Tibial artery (tissue), 4 donors: ENCODE results near the gene TSHZ1.

Experiments used
- DNase-seq, 2 donors: peaks; one replicate each; pipeline ENCODE4 v3.0.0-alpha.2; 2019
- H3K27ac ChIP-seq, 2 donors: fragments of 200-600 bp; sonication (generic) in 1 of 2; 1 replicate in 1 of 2; 2 replicates in 1 of 2; pipeline ENCODE4 v1.5.1; 2018 to 2019; ENCODE audit warnings: mild to moderate bottlenecking in 1 of 2
- H3K27me3 ChIP-seq, 2 donors: fragments of 200-600 bp; sonication (generic) in 1 of 2; one replicate each; pipeline versions ENCODE4 v1.5.1 to v1.6.0; 2016 to 2019
- H3K36me3 ChIP-seq, 3 donors: fragments of 200-600 bp; sonication (generic) in 2 of 3; one replicate each; pipeline ENCODE4 v1.5.1; 2016 to 2019; ENCODE audit warnings: mild to moderate bottlenecking in 2 of 3
- H3K4me1 ChIP-seq, 4 donors: fragments of 200-600 bp; sonication (generic) in 2 of 4; 1 replicate in 3 of 4; 2 replicates in 1 of 4; pipeline ENCODE4 v1.5.1; 2016 to 2019
- H3K4me3 ChIP-seq, 2 donors: fragments of 200-600 bp; sonication (generic) in 1 of 2; 1 replicate in 1 of 2; 2 replicates in 1 of 2; pipeline ENCODE4 v1.5.1; 2018 to 2019; ENCODE audit warnings: mild to moderate bottlenecking in 2 of 2
- H3K9me3 ChIP-seq, 3 donors: fragments of 200-600 bp; sonication (generic) in 1 of 3; one replicate each; pipeline ENCODE4 v1.5.1; 2016 to 2019
- CTCF ChIP-seq, 2 experiments: fragments of 200-600 bp in 1 of 2; fragments of 450-650 bp in 1 of 2; IDR thresholded peaks; one replicate each; pipeline ENCODE4 v1.5.1; 2017 to 2019; ENCODE audit warnings: antibody characterized with exemption in 2 of 2, mild to moderate bottlenecking in 1 of 2, moderate library complexity in 1 of 2
- intact Hi-C: fragments of 100-400 bp; cut with DNase I; formaldehyde crosslinking; loops from one replicate; pipeline ENCODE4 v1.15.0; 2023; ENCODE audit warnings: low total_unique reads

Gene TSHZ1

GRCh38 chr18:75287006-75287405 is 76.4 kb downstream of the TSHZ1 start:
- DNase-seq = no peak
- no peaks in the 10 kb centered on the region for H3K9me3 ChIP-seq
- intact Hi-C loops = no loop called here
- H3K27me3 ChIP-seq = no peaks in the 10 kb centered on the region
- H3K36me3 ChIP-seq = peaks cover 28 to 46% (median 30%) of the 10 kb centered on the region in 3 donors
- no peak for TF ChIP-seq CTCF (IDR thresholded peaks at IDR 0.05)
- no peak overlapping the region for H3K27ac ChIP-seq
- H3K4me1 ChIP-seq = no peaks in the 10 kb centered on the region
- no peak overlapping the region for H3K4me3 ChIP-seq

GRCh38 chr18:75287700-75288099 is 77.1 kb downstream of the TSHZ1 start:
- DNase-seq = no peak
- Histone ChIP-seq H3K27ac (no peak overlapping the region), H3K27me3 (no peaks in the 10 kb centered on the region), H3K36me3 (peaks cover 28 to 39% (median 30%) of the 10 kb centered on the region in 3 donors), H3K4me1 (no peaks in the 10 kb centered on the region), H3K9me3 (no peaks in the 10 kb centered on the region), H3K4me3 (no peak overlapping the region)
- no peak for TF ChIP-seq CTCF (IDR thresholded peaks at IDR 0.05)
- intact Hi-C loops = no loop called here

- Histone ChIP-seq H3K9me3 (no peaks in the 10 kb centered on the region), H3K36me3 (peaks cover 28 to 38% (median 30%) of the 10 kb centered on the region in 3 donors), H3K4me1 (no peaks in the 10 kb centered on the region), H3K27me3 (no peaks in the 10 kb centered on the region), H3K27ac (no peak overlapping the region), H3K4me3 (no peak overlapping the region)
- no peak for TF ChIP-seq CTCF (IDR thresholded peaks at IDR 0.05)
- intact Hi-C loops = no loop called here
- DNase-seq = no peak
These were observed 79.2 kb downstream of the TSHZ1 start for GRCh38 chr18:75289761-75290160.

GRCh38 chr18:75290737-75291358 is 80.3 kb downstream of the TSHZ1 start:
- Histone ChIP-seq H3K4me3 (no peak overlapping the region), H3K4me1 (no peaks in the 10 kb centered on the region), H3K9me3 (no peaks in the 10 kb centered on the region), H3K36me3 (peaks cover 21 to 29% (median 22%) of the 10 kb centered on the region in 3 donors), H3K27me3 (no peaks in the 10 kb centered on the region), H3K27ac (no peak overlapping the region)
- no peak for DNase-seq
- intact Hi-C loops = no loop called here
- no peak for TF ChIP-seq CTCF (IDR thresholded peaks at IDR 0.05)

- no peak for DNase-seq
- intact Hi-C loops = no loop called here
- H3K9me3 ChIP-seq = no peaks in the 10 kb centered on the region
- no peaks in the 10 kb centered on the region for H3K4me1 ChIP-seq
- peaks cover 15 to 22% (median 16%) of the 10 kb centered on the region in 3 donors for H3K36me3 ChIP-seq
- H3K4me3 ChIP-seq = no peak overlapping the region
- no peak for TF ChIP-seq CTCF (IDR thresholded peaks at IDR 0.05)
- H3K27me3 ChIP-seq = no peaks in the 10 kb centered on the region
- H3K27ac ChIP-seq = no peak overlapping the region
These were observed 80.9 kb downstream of the TSHZ1 start for GRCh38 chr18:75291460-75291859.

- Histone ChIP-seq H3K36me3 (peaks cover 0 to 1% (median 0%) of the 10 kb centered on the region in 3 donors), H3K27ac (no peak overlapping the region), H3K4me3 (no peak overlapping the region), H3K4me1 (no peaks in the 10 kb centered on the region), H3K9me3 (no peaks in the 10 kb centered on the region), H3K27me3 (no peaks in the 10 kb centered on the region)
- intact Hi-C loops = no loop called here
- no peak for DNase-seq
- no peak for TF ChIP-seq CTCF (IDR thresholded peaks at IDR 0.05)
These were observed 83.0 kb downstream of the TSHZ1 start for GRCh38 chr18:75293591-75293990.
